Heart right ventricle (tissue), 16 donors: Measurements from ENCODE around the gene RNPEPL1. TPM values are rescaled to one million over a fixed set of nuclear protein-coding genes. Genes with fewer than 3 reads are reported as not detected.

Experiments used
- ATAC-seq, 8 donors: fragments of 200-7000 bp; cut with Tn5 transposase; one replicate each; pipeline ENCODE4 v1.9.1; 2020; ENCODE audit warnings: mild to moderate bottlenecking in 8 of 8, moderate library complexity in 8 of 8, moderate number of reproducible peaks in 1 of 8
- DNase-seq, 2 donors: peaks; one replicate each; pipeline ENCODE4 v3.0.0-alpha.2; 2020
- H3K27ac ChIP-seq, 10 donors: fragments of 200-600 bp; sonication (generic) in 2 of 10; one replicate each; pipeline versions ENCODE4 v1.5.0 to v1.8.0; 2020 to 2022; ENCODE audit warnings: mild to moderate bottlenecking in 3 of 10
- H3K27me3 ChIP-seq, 7 donors: fragments of 200-600 bp; one replicate each; pipeline ENCODE4 v1.8.0; 2021 to 2022; ENCODE audit warnings: mild to moderate bottlenecking in 2 of 7
- H3K36me3 ChIP-seq, 9 donors: fragments of 200-600 bp; sonication (generic) in 1 of 9; one replicate each; pipeline versions ENCODE4 v1.5.0 to v1.8.0; 2020 to 2022; ENCODE audit warnings: mild to moderate bottlenecking in 2 of 9
- H3K4me1 ChIP-seq, 9 donors: fragments of 200-600 bp; sonication (generic) in 1 of 9; one replicate each; pipeline versions ENCODE4 v1.5.0 to v1.8.0; 2020 to 2022; ENCODE audit warnings: mild to moderate bottlenecking in 4 of 9
- H3K4me3 ChIP-seq, 10 donors: fragments of 200-600 bp; sonication (generic) in 2 of 10; one replicate each; pipeline versions ENCODE4 v1.5.0 to v1.8.0; 2020 to 2022; ENCODE audit warnings: mild to moderate bottlenecking in 7 of 10, moderate library complexity in 2 of 10
- H3K9me3 ChIP-seq, 11 donors: fragments of 200-600 bp in 10 of 11; sonication (generic) in 2 of 11; one replicate each; pipeline versions ENCODE4 v1.5.0 to v1.8.0; 2013 to 2022; ENCODE audit warnings: mild to moderate bottlenecking in 2 of 11, control low read depth in 1 of 11, moderate library complexity in 1 of 11
- WGBS, 2 donors: extraction: QIAGEN DNeasy Blood & Tissue Kit; methylation state at CpG; one replicate each; pipeline ENCODE4 v1.1.7; 2013; ENCODE audit warnings: inconsistent platforms in 1 of 2; 5-methylcytosine and 5-hydroxymethylcytosine counted together
- intact Hi-C, 10 donors: fragments of 100-400 bp; cut with DNase I; formaldehyde crosslinking; loops; one replicate each; pipeline versions ENCODE4 v1.11.1 to v1.14.2; 2022
- polyA plus RNA-seq, 2 donors: library from polyadenylated mRNA; stranded (reverse); fragments of 200-250 nt; gene quantifications; one replicate each; pipeline ENCODE4 v1.2.3, GENCODE V29; 2013
- total RNA-seq, 10 donors: library from RNA; stranded (reverse); fragmentation: NEBNext Ultra II Directional in 3 of 10; extraction: Animal tissue kit (Norgen Biotek cat#: 25700) in 3 of 10; gene quantifications; one replicate each; pipeline versions ENCODE4 v1.2.1 to v1.2.4, GENCODE V29; 2021 to 2023
- TF ChIP-seq, protein P1 (sequence below), 9 donors: fragments of 200-600 bp; sonication (generic) in 2 of 9; IDR thresholded peaks; one replicate each; pipeline versions ENCODE4 v1.5.0 to v1.8.0; 2021 to 2022; ENCODE audit warnings: antibody characterized with exemption in 9 of 9, mild to moderate bottlenecking in 5 of 9, moderate library complexity in 1 of 9
- donor health status: Arrhythmogenic right ventricular cardiomyopathy.
- donor health status: ischemic (EF 13 %, LVEDD 7.1; RV severe dilation, severe dysfunction).
- donor health status: healthy with polysubstance abuse.
- donor health status: DM: no; HTN: yes; CAD: no.
- donor health status: DM: no; HTN: no; CAD: no.
- donor health status: ischemic (EF 25% LVEDD 6.9; RV normal size, moderate dysfunction).
- donor health status: ischemic (EF 25% LVEDD 5.7; RV mildly dilated, moderate dysfunction).
- donor health status: healthy.
- donor health status: DM: yes; HTN: yes; CAD: no.
- donor health status: Ischemic cardiomyopathy.
- donor health status: ischemic (EF 35%, LVEDD 5.7; RV mildly dilated, moderate dysfunction).
- donor health status: nonischemic (EF 11% LVEDD 7.7; RV severe dilation, severe dysfunction).
- donor health status: DM: yes; HTN: yes; CAD: no.
- donor health status: PGD.
- donor health status: ischemic (EF 29% LVEDD 5.4; RV normal size, mild dysfunction).
- donor health status: nonischemic (EF 23%, LVEDD 6.1; RV moderate dilation, normal function).

The RNPEPL1 gene
- total and polyA plus RNA-seq, 12 donors, result 62.8 to 247 (median 75.2) TPM

GRCh38 chr2:240588669-240589068 is 20.4 kb downstream of the RNPEPL1 start:
- Histone ChIP-seq H3K27ac (no peak overlapping the region), H3K9me3 (no peaks in the 10 kb centered on the region), H3K4me3 (no peak overlapping the region), H3K27me3 (no peaks in the 10 kb centered on the region), H3K36me3 (peaks cover 0 to 46% (median 4%) of the 10 kb centered on the region in 9 donors), H3K4me1 (peaks cover 23 to 61% (median 45%) of the 10 kb centered on the region in 9 donors)
- DNase-seq (no peak), ATAC-seq (no peak)
- intact Hi-C loops, result loop anchor here in 1 of 10 donors (10.0 kb wide), 1 partner anchor 246 kb away; no protein-coding TSS in a partner anchor
- WGBS, 2 donors, result 82 to 87% methylated on average over 4 of the region's 4 CpGs
- TF ChIP-seq, protein P1, sequence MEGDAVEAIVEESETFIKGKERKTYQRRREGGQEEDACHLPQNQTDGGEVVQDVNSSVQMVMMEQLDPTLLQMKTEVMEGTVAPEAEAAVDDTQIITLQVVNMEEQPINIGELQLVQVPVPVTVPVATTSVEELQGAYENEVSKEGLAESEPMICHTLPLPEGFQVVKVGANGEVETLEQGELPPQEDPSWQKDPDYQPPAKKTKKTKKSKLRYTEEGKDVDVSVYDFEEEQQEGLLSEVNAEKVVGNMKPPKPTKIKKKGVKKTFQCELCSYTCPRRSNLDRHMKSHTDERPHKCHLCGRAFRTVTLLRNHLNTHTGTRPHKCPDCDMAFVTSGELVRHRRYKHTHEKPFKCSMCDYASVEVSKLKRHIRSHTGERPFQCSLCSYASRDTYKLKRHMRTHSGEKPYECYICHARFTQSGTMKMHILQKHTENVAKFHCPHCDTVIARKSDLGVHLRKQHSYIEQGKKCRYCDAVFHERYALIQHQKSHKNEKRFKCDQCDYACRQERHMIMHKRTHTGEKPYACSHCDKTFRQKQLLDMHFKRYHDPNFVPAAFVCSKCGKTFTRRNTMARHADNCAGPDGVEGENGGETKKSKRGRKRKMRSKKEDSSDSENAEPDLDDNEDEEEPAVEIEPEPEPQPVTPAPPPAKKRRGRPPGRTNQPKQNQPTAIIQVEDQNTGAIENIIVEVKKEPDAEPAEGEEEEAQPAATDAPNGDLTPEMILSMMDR (IDR thresholded peaks at IDR 0.05), result no peak

DNA sequence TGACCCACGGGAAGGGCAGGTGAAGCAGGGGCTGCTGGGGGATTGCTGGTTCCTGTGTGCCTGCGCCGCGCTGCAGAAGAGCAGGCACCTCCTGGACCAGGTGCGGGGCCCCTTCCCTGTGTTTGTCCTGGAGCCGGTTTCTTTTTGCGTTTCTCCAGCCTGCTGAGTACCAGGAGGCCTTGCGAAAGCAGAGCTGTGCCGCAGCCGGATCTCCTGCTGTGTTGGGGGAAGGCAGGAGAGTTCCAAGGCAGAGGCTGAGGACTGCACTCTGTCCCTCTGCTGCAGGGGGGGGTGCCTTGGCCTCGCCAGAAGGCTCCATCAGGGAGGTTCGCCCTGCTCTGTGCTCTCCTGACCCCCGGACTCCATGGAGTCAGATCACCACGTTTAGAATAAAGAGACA is 21.1 kb downstream of the RNPEPL1 start:
- WGBS, 2 donors, result 84 to 90% methylated on average over 14 of the region's 14 CpGs
- ATAC-seq (no peak), DNase-seq (peak in 1 of 2 donors; percentile 6)
- TF ChIP-seq, protein P1 (IDR thresholded peaks at IDR 0.05), result no peak
- intact Hi-C loops, result loop anchor here in 1 of 10 donors (10.0 kb wide), 1 partner anchor 245 kb away; no protein-coding TSS in a partner anchor
- peaks cover 0 to 49% (median 4%) of the 10 kb centered on the region in 9 donors for H3K36me3 ChIP-seq
- H3K27ac ChIP-seq, result peak overlapping the region in 4 of 10 donors; percentile 8 to 70 (median 48)
- peaks cover 24 to 61% (median 41%) of the 10 kb centered on the region in 9 donors for H3K4me1 ChIP-seq
- H3K27me3 ChIP-seq, result no peaks in the 10 kb centered on the region
- no peak overlapping the region for H3K4me3 ChIP-seq
- H3K9me3 ChIP-seq, result no peaks in the 10 kb centered on the region

DNA sequence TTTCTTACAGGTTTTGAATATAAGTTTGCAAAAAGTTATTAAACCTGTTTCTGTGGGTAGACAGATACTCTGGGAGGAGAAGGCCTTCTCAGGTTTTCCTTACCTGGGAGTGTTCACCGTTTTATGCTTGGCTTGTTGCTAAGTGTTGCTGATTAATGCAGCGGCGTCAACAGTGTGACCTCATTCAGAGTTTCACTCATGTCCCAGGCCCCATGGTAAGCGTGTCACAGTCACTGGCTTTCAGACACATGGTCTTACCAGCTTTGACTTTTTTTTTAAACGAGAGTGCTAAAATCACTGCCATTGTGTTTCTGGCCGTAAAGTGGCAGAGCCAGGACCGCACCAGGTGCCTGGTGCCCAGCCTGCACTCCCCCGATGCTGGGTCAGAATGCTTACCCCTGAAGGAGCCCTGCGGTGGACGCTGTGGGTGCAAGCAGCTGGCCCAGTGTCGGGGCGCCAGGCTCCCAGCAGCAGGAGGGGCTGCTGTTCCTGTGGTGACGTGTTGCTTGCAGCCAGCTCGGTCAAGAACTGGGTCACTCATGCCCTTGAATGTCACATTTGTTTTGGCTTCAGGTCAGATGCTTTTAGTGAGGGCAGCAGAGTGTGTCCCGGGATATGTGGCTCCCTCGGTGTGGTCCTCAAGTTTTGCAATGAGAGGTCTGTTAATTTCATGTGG is 21.7 kb downstream of the RNPEPL1 start:
- ATAC-seq, result no peak
- Histone ChIP-seq H3K27me3 (no peaks in the 10 kb centered on the region), H3K36me3 (peaks cover 0 to 52% (median 4%) of the 10 kb centered on the region in 9 donors), H3K4me3 (no peak overlapping the region), H3K27ac (peak overlapping the region in 5 of 10 donors; percentile 8 to 70 (median 34)), H3K4me1 (peaks cover 18 to 61% (median 40%) of the 10 kb centered on the region in 9 donors), H3K9me3 (no peaks in the 10 kb centered on the region)
- TF ChIP-seq, protein P1 (IDR thresholded peaks at IDR 0.05), result no peak
- intact Hi-C loops, result loop anchor here in 1 of 10 donors (10.0 kb wide), 1 partner anchor 245 kb away; no protein-coding TSS in a partner anchor
- 65 to 71% methylated on average over 16 of the region's 16 CpGs for WGBS, 2 donors
- DNase-seq, result peak in 1 of 2 donors; percentile 35

DNA sequence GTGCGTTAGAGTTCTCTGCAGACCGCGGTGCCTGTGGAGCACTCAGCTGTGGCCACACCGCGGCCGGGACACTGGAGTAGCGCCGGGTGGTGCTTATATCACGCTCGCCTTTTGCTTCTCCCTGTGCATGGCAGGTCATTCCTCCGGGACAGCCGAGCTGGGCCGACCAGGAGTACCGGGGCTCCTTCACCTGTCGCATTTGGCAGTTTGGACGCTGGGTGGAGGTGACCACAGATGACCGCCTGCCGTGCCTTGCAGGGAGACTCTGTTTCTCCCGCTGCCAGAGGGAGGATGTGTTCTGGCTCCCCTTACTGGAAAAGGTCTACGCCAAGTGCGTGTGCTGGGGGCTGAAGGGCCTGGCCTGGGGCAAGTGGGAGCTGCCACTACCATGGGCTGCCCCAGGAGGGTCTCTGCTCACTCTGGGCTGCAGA is 22.4 kb downstream of the RNPEPL1 start:
- TF ChIP-seq, protein P1 (IDR thresholded peaks at IDR 0.05), result no peak
- intact Hi-C loops, result no loop called here
- DNase-seq, result peak in 1 of 2 donors; percentile 17
- no peaks in the 10 kb centered on the region for H3K9me3 ChIP-seq
- H3K27ac ChIP-seq, result peak overlapping the region in 2 of 10 donors; percentile 62 to 70
- whole genome bisulfite sequencing, 2 donors, result 95 to 97% methylated on average over 21 of the region's 21 CpGs
- H3K4me3 ChIP-seq, result no peak overlapping the region
- no peak for ATAC-seq
- H3K4me1 ChIP-seq, result peaks cover 12 to 61% (median 42%) of the 10 kb centered on the region in 9 donors
- no peaks in the 10 kb centered on the region for H3K27me3 ChIP-seq
- H3K36me3 ChIP-seq, result peaks cover 0 to 59% (median 4%) of the 10 kb centered on the region in 9 donors
